GM18519 (cell line): Measurements from ENCODE around the gene TUFT1.

Source experiments
- ATAC-seq: cut with Tn5 transposase; IDR thresholded peaks from one replicate; pipeline ENCODE4 v1.9.1; 2021; ENCODE audit warnings: mild to moderate bottlenecking, moderate library complexity; ENCODE audit not compliant: unreplicated experiment, low FRiP score

Gene TUFT1

GRCh38 chr1:151540021-151540981, at the start of gene TUFT1:
Gene TUFT1 (plus strand): TSS chr1:151540309. CDS start chr1:151540367, 58 bp downstream.
- peak; percentile 79 for ATAC-seq

- ATAC-seq, result no peak
These were observed 48.5 kb upstream of the TUFT1 start for GRCh38 chr1:151491641-151492040.

- ATAC-seq, result no peak
These were observed 48.0 kb upstream of the TUFT1 start for GRCh38 chr1:151492120-151492519.

- no peak for ATAC-seq
These were observed 47.1 kb upstream of the TUFT1 start for GRCh38 chr1:151493042-151493441.

GRCh38 chr1:151494741-151495281, 45.3 kb upstream of the TUFT1 start:
- no peak for ATAC-seq

GRCh38 chr1:151495316-151495715, 44.8 kb upstream of the TUFT1 start:
- no peak for ATAC-seq

- no peak for ATAC-seq
These were observed 40.7 kb upstream of the TUFT1 start for GRCh38 chr1:151499365-151499764.

- no peak for ATAC-seq
These were observed 40.2 kb upstream of the TUFT1 start for GRCh38 chr1:151499930-151500329.

- no peak for ATAC-seq
These were observed 38.6 kb upstream of the TUFT1 start for GRCh38 chr1:151501474-151501873.

- no peak for ATAC-seq
These were observed 37.9 kb upstream of the TUFT1 start for GRCh38 chr1:151502035-151502700.

GRCh38 chr1:151502859-151503780, 37.0 kb upstream of the TUFT1 start:
- ATAC-seq, result no peak

- no peak for ATAC-seq
These were observed 35.9 kb upstream of the TUFT1 start for GRCh38 chr1:151504252-151504651.

- ATAC-seq, result no peak
These were observed 35.4 kb upstream of the TUFT1 start for GRCh38 chr1:151504759-151505158.

GRCh38 chr1:151508833-151509232, 31.3 kb upstream of the TUFT1 start:
- ATAC-seq, result no peak

GRCh38 chr1:151509350-151510019, 30.6 kb upstream of the TUFT1 start:
- ATAC-seq, result no peak

- ATAC-seq, result no peak
These were observed 30.1 kb upstream of the TUFT1 start for GRCh38 chr1:151510020-151510405.

- ATAC-seq, result no peak
These were observed 29.5 kb upstream of the TUFT1 start for GRCh38 chr1:151510614-151510956.

GRCh38 chr1:151510957-151511635, 29.0 kb upstream of the TUFT1 start, which contains the start of gene CGN:
Gene CGN (plus strand): TSS chr1:151511387. CDS start chr1:151518520, 7,133 bp downstream.
- ATAC-seq, result peak; percentile 78

- no peak for ATAC-seq
These were observed 28.4 kb upstream of the TUFT1 start for GRCh38 chr1:151511636-151512215.
